ENCODE data around the gene SPTA1.

SPTA1 gene

DNA sequence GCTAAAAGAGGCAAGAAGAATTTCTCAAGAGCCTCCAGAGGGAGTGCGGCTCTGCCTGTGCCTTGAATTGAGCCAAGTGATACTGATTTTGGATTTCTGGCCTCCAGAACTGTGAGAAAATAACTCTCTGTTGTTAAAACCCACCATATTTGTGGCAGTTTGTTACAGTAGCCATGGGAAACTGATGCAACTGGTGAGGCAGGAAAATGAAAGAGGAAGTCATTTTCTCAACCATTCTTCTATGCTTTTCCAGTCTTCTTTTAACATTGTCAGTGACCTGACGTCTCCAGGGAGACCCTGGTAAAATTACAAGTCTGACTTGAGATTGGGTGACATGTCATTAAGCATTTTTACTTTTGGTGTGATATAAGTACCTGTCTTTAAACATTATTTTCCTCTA, 121.9 kb downstream of the SPTA1 start:
- no peak for DNase-seq

DNA sequence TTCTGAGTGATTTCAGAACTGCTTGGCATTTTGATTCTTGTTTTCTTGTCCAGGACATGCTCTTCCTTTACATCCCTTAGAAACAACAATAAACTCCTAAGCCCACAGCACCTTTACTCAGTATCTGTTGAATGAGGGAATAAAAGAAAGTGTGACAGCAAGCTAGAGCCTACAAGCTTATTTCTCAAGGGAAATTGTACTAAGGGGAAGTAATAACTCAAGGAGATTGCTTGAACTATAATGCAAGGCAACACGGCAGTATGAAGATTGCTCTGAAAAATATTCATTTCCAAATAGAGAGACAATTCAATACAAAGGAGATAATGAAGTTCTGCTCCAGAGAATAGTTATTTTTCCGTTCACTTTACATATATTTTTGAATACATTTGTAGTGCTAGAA, 122.7 kb downstream of the SPTA1 start:
- DNase-seq: no peak

Data from CD4-positive, alpha-beta T cell treated with Interleukin-17A for 4 hours (primary cell).